BJ (cell line): ENCODE data around the gene NLRP11. TPM values are rescaled to one million over a fixed set of nuclear protein-coding genes. Genes with fewer than 3 reads are reported as not detected.

ENCODE experiments used
- CTCF ChIA-PET: fragments of 350-600 bp; formaldehyde crosslinking; extraction: SDS; loops from one replicate; lab custom pipeline; 2021; ENCODE audit warnings: antibody characterized with exemption, inconsistent platforms; lab: Yijun Ruan, JAX
- POLR2A ChIA-PET: fragments of 300-600 bp; sonication (Branson Sonifier 250); formaldehyde crosslinking; extraction: SDS; loops from one replicate; lab custom pipeline; 2021; ENCODE audit warnings: antibody characterized with exemption; lab: Charles Lee
- DNase-seq: peaks from one replicate; pipeline ENCODE4 v3.0.0-alpha.2; 2011; ENCODE audit warnings: low read depth
- H3K27me3 ChIP-seq: 2 replicates; pipeline ENCODE4 v1.6.0; 2011; ENCODE audit warnings: low read length; ENCODE audit not compliant: control insufficient read depth, insufficient read depth
- H3K36me3 ChIP-seq: 2 replicates; pipeline ENCODE4 v1.5.1; 2011; ENCODE audit warnings: low read length; ENCODE audit not compliant: control insufficient read depth, insufficient read depth
- H3K4me3 ChIP-seq: 2 replicates; pipeline ENCODE4 v1.5.1; 2011; ENCODE audit warnings: low read depth, mild to moderate bottlenecking, control low read depth, low read length
- polyA plus RNA-seq: library from polyadenylated mRNA; depleted of rRNA; stranded (reverse); fragments of >200 nt; gene quantifications from 2 replicates; pipeline ENCODE4 v1.2.3, GENCODE V29; 2011
- TF ChIP-seq, protein P1 (sequence below): IDR thresholded peaks from 2 replicates; pipeline ENCODE4 v1.5.1; 2011; ENCODE audit warnings: low read depth, mild to moderate bottlenecking, control low read depth, inconsistent platforms, low read length, moderate library complexity; ENCODE audit not compliant: insufficient read depth

NLRP11 gene
- polyA plus RNA-seq, 1 experiment = not detected

DNA sequence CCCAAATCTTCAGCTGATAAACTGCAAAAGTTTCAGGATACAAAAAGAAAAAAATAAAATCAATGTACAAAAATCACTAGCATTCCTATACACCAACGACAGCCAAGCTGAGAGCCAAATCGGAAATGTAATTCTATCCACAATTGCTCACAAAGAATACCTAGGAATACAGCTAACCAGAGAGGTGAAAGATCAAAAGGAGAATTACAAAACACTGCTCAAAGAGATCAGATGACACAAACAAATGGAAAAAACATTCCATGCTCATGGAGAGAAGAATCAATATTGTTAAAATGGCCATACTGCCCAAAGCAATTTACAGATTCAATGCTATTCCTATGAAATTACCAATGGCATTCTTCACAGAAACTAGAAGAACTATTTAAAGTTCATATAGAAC is 29.5 kb downstream of the NLRP11 start:
- DNase-seq = no peak
- no peaks in the 10 kb centered on the region for H3K27me3 ChIP-seq
- no peaks in the 10 kb centered on the region for H3K36me3 ChIP-seq
- H3K4me3 ChIP-seq = no peak overlapping the region
- ChIA-PET CTCF (no interaction called here), POLR2A (no interaction called here)
- TF ChIP-seq, protein P1, sequence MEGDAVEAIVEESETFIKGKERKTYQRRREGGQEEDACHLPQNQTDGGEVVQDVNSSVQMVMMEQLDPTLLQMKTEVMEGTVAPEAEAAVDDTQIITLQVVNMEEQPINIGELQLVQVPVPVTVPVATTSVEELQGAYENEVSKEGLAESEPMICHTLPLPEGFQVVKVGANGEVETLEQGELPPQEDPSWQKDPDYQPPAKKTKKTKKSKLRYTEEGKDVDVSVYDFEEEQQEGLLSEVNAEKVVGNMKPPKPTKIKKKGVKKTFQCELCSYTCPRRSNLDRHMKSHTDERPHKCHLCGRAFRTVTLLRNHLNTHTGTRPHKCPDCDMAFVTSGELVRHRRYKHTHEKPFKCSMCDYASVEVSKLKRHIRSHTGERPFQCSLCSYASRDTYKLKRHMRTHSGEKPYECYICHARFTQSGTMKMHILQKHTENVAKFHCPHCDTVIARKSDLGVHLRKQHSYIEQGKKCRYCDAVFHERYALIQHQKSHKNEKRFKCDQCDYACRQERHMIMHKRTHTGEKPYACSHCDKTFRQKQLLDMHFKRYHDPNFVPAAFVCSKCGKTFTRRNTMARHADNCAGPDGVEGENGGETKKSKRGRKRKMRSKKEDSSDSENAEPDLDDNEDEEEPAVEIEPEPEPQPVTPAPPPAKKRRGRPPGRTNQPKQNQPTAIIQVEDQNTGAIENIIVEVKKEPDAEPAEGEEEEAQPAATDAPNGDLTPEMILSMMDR = no peak

GRCh38 chr19:55801416-55801815 is 30.4 kb downstream of the NLRP11 start:
- no peaks in the 10 kb centered on the region for H3K27me3 ChIP-seq
- no peak overlapping the region for H3K4me3 ChIP-seq
- CTCF ChIA-PET = no interaction called here

GRCh38 chr19:55795021-55795420 is 36.8 kb downstream of the NLRP11 start:
- Histone ChIP-seq H3K4me3 (no peak overlapping the region), H3K36me3 (no peaks in the 10 kb centered on the region), H3K27me3 (no peaks in the 10 kb centered on the region)
- TF ChIP-seq, protein P1 = no peak
- no peak for DNase-seq
- ChIA-PET CTCF (no interaction called here), POLR2A (no interaction called here)

More at GRCh38 chr19:55801416-55801815, 30.4 kb downstream of the NLRP11 start:
- DNase-seq = no peak
- TF ChIP-seq, protein P1 = no peak
- POLR2A ChIA-PET = no interaction called here
- no peaks in the 10 kb centered on the region for H3K36me3 ChIP-seq

- ChIA-PET CTCF (no interaction called here), POLR2A (no interaction called here)
- DNase-seq = no peak
- no peaks in the 10 kb centered on the region for H3K27me3 ChIP-seq
- TF ChIP-seq, protein P1 = no peak
- no peak overlapping the region for H3K4me3 ChIP-seq
- H3K36me3 ChIP-seq = no peaks in the 10 kb centered on the region
These were observed 50.7 kb downstream of the NLRP11 start for GRCh38 chr19:55781112-55781511.

DNA sequence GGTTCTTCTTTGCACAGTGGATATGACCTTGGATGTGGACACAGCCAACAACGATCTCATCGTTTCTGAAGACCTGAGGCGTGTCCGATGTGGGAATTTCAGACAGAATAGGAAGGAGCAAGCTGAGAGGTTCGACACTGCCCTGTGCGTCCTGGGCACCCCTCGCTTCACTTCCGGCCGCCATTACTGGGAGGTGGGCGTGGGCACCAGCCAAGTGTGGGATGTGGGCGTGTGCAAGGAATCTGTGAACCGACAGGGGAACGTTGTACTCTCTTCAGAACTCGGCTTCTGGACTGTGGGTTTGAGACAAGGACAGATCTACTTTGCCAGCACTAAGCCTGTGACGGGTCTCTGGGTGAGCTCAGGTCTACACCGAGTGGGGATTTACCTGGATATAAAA is 53.5 kb downstream of the NLRP11 start:
- H3K27me3 ChIP-seq = no peaks in the 10 kb centered on the region
- no peak for DNase-seq
- CTCF ChIA-PET = no interaction called here
- POLR2A ChIA-PET = no interaction called here
- H3K4me3 ChIP-seq = no peak overlapping the region
- H3K36me3 ChIP-seq = no peaks in the 10 kb centered on the region
- TF ChIP-seq, protein P1 = no peak
